ENCODE measurements around the gene SAMD1. TPM values are rescaled to one million over a fixed set of nuclear protein-coding genes. Genes with fewer than 3 reads are reported as not detected.

SAMD1 gene
- total and polyA plus RNA-seq, 9 of the 15 experiments (the other 6 are each of a cell fraction or from before 2014, with no cell fraction given), result 2.9 to 96.0 (median 43.5) TPM

GRCh38 chr19:14048443-14049153 lies 42.0 kb downstream of the SAMD1 start (continued):
- no peak for TF ChIP-seq ESRRB (CRISPR knock-in tag; IDR thresholded peaks at IDR 0.05; ENCODE audit: borderline replicate concordance)
- TF ChIP-seq TBP (optimal IDR thresholded peaks at IDR 0.05; ENCODE audit: low read depth, low read length), result no peak
- no peak for TF ChIP-seq DACH1 (IDR thresholded peaks at IDR 0.05; ENCODE audit: partially characterized antibody)
- no peak for TF ChIP-seq FOS (IDR thresholded peaks at IDR 0.05; ENCODE audit: extremely low read depth, insufficient read length)
- TF ChIP-seq DNMT1 (IDR thresholded peaks at IDR 0.05), result no peak
- TF ChIP-seq ZBTB40 (IDR thresholded peaks at IDR 0.05), result no peak
- no peak for TF ChIP-seq ZBTB40 (CRISPR knock-in tag; IDR thresholded peaks at IDR 0.05)
- TF ChIP-seq ARID4B (CRISPR knock-in tag; IDR thresholded peaks at IDR 0.05), result no peak
- TF ChIP-seq MLX (CRISPR knock-in tag; conservative IDR thresholded peaks at IDR 0.05), result no peak
- peak; percentile 31 to 62; a peak in 2 of 4 replicates for TF ChIP-seq RAD21 (CRISPR knock-in tag; conservative IDR thresholded peaks at IDR 0.05 in 1 of 2, IDR thresholded peaks at IDR 0.05 in 1 of 2)
- peak; percentile 28; the same call in 1 of the 2 replicates for TF ChIP-seq RB1 (IDR thresholded peaks at IDR 0.05; ENCODE audit: low read depth)
- TF ChIP-seq HMGN3 (IDR thresholded peaks at IDR 0.05; ENCODE audit: borderline replicate concordance, extremely low read depth, insufficient read length, low read depth, low read length), result no peak
